ENCODE measurements around the gene PLD2. TPM values are rescaled to one million over a fixed set of nuclear protein-coding genes. Genes with fewer than 3 reads are reported as not detected.

PLD2 gene
- total and polyA plus RNA-seq, 9 of the 15 experiments (the other 6 are each of a cell fraction or from before 2014, with no cell fraction given), result 0.20 to 7.5 (median 3.3) TPM

DNA sequence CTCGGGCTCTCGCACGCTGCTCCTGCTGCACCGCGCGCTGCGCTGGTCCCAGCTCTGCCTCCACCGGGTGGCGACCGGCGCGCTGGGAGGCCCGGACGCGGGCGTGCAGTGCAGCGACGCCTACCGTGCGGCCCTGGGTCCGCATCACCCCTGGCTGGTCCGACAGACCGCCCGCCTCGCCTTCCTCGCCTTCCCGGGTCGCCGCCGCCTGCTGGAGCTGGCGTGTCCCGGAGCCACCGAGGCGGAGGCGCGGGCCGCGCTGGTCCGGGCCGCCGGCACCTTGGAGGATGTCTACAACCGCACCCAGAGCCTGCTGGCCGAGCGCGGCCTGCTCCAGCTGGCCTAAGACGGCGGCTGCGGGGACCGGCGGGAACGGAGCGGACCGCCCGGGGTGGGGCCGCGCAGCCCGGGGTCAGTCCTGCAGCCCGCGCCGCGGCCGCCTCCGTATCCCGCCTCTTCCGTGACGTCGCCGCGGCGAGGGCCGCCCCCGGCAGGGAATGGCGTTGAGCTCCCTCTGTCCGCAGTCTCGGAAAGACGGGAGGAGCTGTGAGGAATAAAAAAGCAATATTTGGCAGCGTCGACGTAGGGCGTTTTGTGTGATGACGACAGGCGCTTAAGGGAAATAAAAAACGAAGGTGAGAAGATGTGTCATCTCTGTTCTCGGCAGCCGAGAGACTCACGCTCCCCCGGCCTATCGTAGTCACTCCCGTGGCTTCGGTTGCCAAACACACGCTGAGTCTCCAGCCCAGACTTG, 16.8 kb upstream of the PLD2 start (continued):
- TF ChIP-seq, protein P1, sequence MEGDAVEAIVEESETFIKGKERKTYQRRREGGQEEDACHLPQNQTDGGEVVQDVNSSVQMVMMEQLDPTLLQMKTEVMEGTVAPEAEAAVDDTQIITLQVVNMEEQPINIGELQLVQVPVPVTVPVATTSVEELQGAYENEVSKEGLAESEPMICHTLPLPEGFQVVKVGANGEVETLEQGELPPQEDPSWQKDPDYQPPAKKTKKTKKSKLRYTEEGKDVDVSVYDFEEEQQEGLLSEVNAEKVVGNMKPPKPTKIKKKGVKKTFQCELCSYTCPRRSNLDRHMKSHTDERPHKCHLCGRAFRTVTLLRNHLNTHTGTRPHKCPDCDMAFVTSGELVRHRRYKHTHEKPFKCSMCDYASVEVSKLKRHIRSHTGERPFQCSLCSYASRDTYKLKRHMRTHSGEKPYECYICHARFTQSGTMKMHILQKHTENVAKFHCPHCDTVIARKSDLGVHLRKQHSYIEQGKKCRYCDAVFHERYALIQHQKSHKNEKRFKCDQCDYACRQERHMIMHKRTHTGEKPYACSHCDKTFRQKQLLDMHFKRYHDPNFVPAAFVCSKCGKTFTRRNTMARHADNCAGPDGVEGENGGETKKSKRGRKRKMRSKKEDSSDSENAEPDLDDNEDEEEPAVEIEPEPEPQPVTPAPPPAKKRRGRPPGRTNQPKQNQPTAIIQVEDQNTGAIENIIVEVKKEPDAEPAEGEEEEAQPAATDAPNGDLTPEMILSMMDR (IDR thresholded peaks at IDR 0.05 in 2 of 3, conservative IDR thresholded peaks at IDR 0.05 in 1 of 3; ENCODE audit: insufficient read depth in 2 of 3, low read depth in 1 of 3, low read length in 3 of 3), result peak; percentile 70 to 98 (median 86)
- TF ChIP-seq ZNF274 (IDR thresholded peaks at IDR 0.05; ENCODE audit: borderline replicate concordance, low read depth, low read length), result no peak
- TF ChIP-seq, protein P2, sequence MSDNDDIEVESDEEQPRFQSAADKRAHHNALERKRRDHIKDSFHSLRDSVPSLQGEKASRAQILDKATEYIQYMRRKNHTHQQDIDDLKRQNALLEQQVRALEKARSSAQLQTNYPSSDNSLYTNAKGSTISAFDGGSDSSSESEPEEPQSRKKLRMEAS (CRISPR knock-in tag; IDR thresholded peaks at IDR 0.05), result peak; percentile 90
- peak; percentile 56; the same call in 1 of the 2 replicates for TF ChIP-seq ZNF224 (CRISPR knock-in tag; IDR thresholded peaks at IDR 0.05)
- no peak for TF ChIP-seq EZH2 (IDR thresholded peaks at IDR 0.05; ENCODE audit: borderline replicate concordance, low read depth, low read length)
- TF ChIP-seq, protein P3, sequence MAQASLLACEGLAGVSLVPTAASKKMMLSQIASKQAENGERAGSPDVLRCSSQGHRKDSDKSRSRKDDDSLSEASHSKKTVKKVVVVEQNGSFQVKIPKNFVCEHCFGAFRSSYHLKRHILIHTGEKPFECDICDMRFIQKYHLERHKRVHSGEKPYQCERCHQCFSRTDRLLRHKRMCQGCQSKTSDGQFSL (CRISPR knock-in tag; IDR thresholded peaks at IDR 0.05), result 0 out of 2 replicates have a peak, but pooled peaks have one; percentile 44
- TF ChIP-seq, protein P3 (tag; IDR thresholded peaks at IDR 0.05), result no peak
- TF ChIP-seq NR3C1 (CRISPR knock-in tag; IDR thresholded peaks at IDR 0.05), result no peak; the same call in 1 of the 2 replicates
- TF ChIP-seq SMAD4 (CRISPR knock-in tag; conservative IDR thresholded peaks at IDR 0.05), result peak; percentile 83
- no peak for TF ChIP-seq HMG20B (CRISPR knock-in tag; IDR thresholded peaks at IDR 0.05)
- TF ChIP-seq, protein P4, sequence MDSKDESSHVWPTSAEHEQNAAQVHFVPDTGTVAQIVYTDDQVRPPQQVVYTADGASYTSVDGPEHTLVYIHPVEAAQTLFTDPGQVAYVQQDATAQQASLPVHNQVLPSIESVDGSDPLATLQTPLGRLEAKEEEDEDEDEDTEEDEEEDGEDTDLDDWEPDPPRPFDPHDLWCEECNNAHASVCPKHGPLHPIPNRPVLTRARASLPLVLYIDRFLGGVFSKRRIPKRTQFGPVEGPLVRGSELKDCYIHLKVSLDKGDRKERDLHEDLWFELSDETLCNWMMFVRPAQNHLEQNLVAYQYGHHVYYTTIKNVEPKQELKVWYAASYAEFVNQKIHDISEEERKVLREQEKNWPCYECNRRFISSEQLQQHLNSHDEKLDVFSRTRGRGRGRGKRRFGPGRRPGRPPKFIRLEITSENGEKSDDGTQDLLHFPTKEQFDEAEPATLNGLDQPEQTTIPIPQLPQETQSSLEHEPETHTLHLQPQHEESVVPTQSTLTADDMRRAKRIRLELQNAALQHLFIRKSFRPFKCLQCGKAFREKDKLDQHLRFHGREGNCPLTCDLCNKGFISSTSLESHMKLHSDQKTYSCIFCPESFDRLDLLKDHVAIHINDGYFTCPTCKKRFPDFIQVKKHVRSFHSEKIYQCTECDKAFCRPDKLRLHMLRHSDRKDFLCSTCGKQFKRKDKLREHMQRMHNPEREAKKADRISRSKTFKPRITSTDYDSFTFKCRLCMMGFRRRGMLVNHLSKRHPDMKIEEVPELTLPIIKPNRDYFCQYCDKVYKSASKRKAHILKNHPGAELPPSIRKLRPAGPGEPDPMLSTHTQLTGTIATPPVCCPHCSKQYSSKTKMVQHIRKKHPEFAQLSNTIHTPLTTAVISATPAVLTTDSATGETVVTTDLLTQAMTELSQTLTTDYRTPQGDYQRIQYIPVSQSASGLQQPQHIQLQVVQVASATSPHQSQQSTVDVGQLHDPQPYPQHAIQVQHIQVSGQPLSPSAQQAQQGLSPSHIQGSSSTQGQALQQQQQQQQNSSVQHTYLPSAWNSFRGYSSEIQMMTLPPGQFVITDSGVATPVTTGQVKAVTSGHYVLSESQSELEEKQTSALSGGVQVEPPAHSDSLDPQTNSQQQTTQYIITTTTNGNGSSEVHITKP (IDR thresholded peaks at IDR 0.05; ENCODE audit: partially characterized antibody), result peak; percentile 16
- TF ChIP-seq, protein P5, sequence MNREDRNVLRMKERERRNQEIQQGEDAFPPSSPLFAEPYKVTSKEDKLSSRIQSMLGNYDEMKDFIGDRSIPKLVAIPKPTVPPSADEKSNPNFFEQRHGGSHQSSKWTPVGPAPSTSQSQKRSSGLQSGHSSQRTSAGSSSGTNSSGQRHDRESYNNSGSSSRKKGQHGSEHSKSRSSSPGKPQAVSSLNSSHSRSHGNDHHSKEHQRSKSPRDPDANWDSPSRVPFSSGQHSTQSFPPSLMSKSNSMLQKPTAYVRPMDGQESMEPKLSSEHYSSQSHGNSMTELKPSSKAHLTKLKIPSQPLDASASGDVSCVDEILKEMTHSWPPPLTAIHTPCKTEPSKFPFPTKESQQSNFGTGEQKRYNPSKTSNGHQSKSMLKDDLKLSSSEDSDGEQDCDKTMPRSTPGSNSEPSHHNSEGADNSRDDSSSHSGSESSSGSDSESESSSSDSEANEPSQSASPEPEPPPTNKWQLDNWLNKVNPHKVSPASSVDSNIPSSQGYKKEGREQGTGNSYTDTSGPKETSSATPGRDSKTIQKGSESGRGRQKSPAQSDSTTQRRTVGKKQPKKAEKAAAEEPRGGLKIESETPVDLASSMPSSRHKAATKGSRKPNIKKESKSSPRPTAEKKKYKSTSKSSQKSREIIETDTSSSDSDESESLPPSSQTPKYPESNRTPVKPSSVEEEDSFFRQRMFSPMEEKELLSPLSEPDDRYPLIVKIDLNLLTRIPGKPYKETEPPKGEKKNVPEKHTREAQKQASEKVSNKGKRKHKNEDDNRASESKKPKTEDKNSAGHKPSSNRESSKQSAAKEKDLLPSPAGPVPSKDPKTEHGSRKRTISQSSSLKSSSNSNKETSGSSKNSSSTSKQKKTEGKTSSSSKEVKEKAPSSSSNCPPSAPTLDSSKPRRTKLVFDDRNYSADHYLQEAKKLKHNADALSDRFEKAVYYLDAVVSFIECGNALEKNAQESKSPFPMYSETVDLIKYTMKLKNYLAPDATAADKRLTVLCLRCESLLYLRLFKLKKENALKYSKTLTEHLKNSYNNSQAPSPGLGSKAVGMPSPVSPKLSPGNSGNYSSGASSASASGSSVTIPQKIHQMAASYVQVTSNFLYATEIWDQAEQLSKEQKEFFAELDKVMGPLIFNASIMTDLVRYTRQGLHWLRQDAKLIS (CRISPR knock-in tag; IDR thresholded peaks at IDR 0.05), result peak; percentile 79
- TF ChIP-seq, protein P6, sequence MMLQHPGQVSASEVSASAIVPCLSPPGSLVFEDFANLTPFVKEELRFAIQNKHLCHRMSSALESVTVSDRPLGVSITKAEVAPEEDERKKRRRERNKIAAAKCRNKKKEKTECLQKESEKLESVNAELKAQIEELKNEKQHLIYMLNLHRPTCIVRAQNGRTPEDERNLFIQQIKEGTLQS (IDR thresholded peaks at IDR 0.05), result peak; percentile 23; the same call in 1 of the 2 replicates
- TF ChIP-seq, protein P6 (CRISPR knock-in tag; conservative IDR thresholded peaks at IDR 0.05), result no peak
- no peak for TF ChIP-seq LARP7 (IDR thresholded peaks at IDR 0.05)
